Measurements from ENCODE around the gene MAP3K9.

The MAP3K9 gene

GRCh38 chr14:70858641-70859040, 49.3 kb upstream of the MAP3K9 start (continued):
- no peak for TF ChIP-seq PPARA (CRISPR knock-in tag; IDR thresholded peaks at IDR 0.05; ENCODE audit: borderline replicate concordance)

GRCh38 chr14:70857496-70857890, 48.2 kb upstream of the MAP3K9 start:
- ATAC-seq: no peak
- TF ChIP-seq ZC3H10 (CRISPR knock-in tag; IDR thresholded peaks at IDR 0.05): no peak
- TF ChIP-seq CSRNP3 (CRISPR knock-in tag; IDR thresholded peaks at IDR 0.05): no peak
- TF ChIP-seq ESRRG (CRISPR knock-in tag; IDR thresholded peaks at IDR 0.05): no peak
- no peak for TF ChIP-seq GLIS3 (CRISPR knock-in tag; IDR thresholded peaks at IDR 0.05)
- TF ChIP-seq ZNF565 (CRISPR knock-in tag; conservative IDR thresholded peaks at IDR 0.05; ENCODE audit: low read depth): no peak
- no peak for TF ChIP-seq RARB (CRISPR knock-in tag; IDR thresholded peaks at IDR 0.05)
- no peak for TF ChIP-seq TOX (CRISPR knock-in tag; IDR thresholded peaks at IDR 0.05; ENCODE audit: borderline replicate concordance)
- TF ChIP-seq ZFP3 (CRISPR knock-in tag; IDR thresholded peaks at IDR 0.05): no peak
- TF ChIP-seq ISL1 (CRISPR knock-in tag; IDR thresholded peaks at IDR 0.05): no peak
- TF ChIP-seq, protein P1, sequence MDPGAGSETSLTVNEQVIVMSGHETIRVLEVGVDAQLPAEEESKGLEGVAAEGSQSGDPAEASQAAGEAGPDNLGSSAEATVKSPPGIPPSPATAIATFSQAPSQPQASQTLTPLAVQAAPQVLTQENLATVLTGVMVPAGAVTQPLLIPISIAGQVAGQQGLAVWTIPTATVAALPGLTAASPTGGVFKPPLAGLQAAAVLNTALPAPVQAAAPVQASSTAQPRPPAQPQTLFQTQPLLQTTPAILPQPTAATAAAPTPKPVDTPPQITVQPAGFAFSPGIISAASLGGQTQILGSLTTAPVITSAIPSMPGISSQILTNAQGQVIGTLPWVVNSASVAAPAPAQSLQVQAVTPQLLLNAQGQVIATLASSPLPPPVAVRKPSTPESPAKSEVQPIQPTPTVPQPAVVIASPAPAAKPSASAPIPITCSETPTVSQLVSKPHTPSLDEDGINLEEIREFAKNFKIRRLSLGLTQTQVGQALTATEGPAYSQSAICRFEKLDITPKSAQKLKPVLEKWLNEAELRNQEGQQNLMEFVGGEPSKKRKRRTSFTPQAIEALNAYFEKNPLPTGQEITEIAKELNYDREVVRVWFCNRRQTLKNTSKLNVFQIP (CRISPR knock-in tag; IDR thresholded peaks at IDR 0.05; ENCODE audit: borderline replicate concordance, low read depth): no peak
- no peak for TF ChIP-seq PPARA (CRISPR knock-in tag; IDR thresholded peaks at IDR 0.05; ENCODE audit: borderline replicate concordance)
- TF ChIP-seq, protein P2, sequence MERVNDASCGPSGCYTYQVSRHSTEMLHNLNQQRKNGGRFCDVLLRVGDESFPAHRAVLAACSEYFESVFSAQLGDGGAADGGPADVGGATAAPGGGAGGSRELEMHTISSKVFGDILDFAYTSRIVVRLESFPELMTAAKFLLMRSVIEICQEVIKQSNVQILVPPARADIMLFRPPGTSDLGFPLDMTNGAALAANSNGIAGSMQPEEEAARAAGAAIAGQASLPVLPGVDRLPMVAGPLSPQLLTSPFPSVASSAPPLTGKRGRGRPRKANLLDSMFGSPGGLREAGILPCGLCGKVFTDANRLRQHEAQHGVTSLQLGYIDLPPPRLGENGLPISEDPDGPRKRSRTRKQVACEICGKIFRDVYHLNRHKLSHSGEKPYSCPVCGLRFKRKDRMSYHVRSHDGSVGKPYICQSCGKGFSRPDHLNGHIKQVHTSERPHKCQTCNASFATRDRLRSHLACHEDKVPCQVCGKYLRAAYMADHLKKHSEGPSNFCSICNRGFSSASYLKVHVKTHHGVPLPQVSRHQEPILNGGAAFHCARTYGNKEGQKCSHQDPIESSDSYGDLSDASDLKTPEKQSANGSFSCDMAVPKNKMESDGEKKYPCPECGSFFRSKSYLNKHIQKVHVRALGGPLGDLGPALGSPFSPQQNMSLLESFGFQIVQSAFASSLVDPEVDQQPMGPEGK (CRISPR knock-in tag; IDR thresholded peaks at IDR 0.05; ENCODE audit: borderline replicate concordance): no peak
- no peak for TF ChIP-seq TCF4 (CRISPR knock-in tag; IDR thresholded peaks at IDR 0.05; ENCODE audit: borderline replicate concordance)
- TF ChIP-seq ZNF70 (CRISPR knock-in tag; IDR thresholded peaks at IDR 0.05): no peak
- no peak for TF ChIP-seq TSHZ2 (CRISPR knock-in tag; IDR thresholded peaks at IDR 0.05)
- no peak for TF ChIP-seq SNAI2 (CRISPR knock-in tag; IDR thresholded peaks at IDR 0.05)
- no peak for TF ChIP-seq ZNF8 (CRISPR knock-in tag; IDR thresholded peaks at IDR 0.05)
- no peak for TF ChIP-seq CSDC2 (CRISPR knock-in tag; IDR thresholded peaks at IDR 0.05)
- TF ChIP-seq BACH2 (CRISPR knock-in tag; IDR thresholded peaks at IDR 0.05; ENCODE audit: borderline replicate concordance): no peak
- no peak for TF ChIP-seq ARNTL (CRISPR knock-in tag; IDR thresholded peaks at IDR 0.05; ENCODE audit: borderline replicate concordance, low read depth)

DNA sequence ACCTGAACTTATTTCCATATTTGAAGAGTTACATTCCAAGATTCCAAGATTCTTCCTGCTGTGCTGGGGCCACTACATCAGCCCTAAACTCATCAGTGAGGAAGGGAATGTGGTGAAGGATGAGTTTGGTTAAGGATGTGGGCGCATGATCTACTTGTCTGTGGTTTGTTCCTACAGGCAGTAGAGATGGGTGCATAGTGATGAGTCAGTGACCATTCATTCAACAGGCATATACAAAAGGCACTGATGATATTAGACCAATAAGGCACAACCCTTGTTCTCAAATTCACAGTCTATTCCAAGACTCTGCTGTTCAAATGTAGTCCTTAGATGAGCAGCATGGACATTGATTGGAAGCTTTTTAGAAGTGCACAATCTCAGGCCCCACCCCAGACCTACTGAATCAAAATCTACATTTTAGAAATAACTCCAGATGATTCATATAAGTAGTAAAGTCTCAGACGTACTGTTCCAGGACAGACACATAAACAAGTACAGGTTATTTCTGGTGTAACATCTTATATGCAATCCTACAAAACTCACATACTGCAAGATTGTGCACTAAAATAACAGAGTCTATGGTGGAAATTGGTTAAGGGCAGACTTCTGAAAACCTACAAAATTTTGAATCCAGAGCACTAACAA, 47.7 kb upstream of the MAP3K9 start:
- peak; percentile 74 for ATAC-seq
- TF ChIP-seq TCF4 (CRISPR knock-in tag; IDR thresholded peaks at IDR 0.05; ENCODE audit: borderline replicate concordance) (no peak), ZNF565 (CRISPR knock-in tag; conservative IDR thresholded peaks at IDR 0.05; ENCODE audit: low read depth) (no peak), ZC3H10 (CRISPR knock-in tag; IDR thresholded peaks at IDR 0.05) (no peak), SNAI2 (CRISPR knock-in tag; IDR thresholded peaks at IDR 0.05) (no peak), OSR1 (CRISPR knock-in tag; IDR thresholded peaks at IDR 0.05) (no peak), RARB (CRISPR knock-in tag; IDR thresholded peaks at IDR 0.05) (no peak), CSRNP3 (CRISPR knock-in tag; IDR thresholded peaks at IDR 0.05) (no peak), CREB5 (CRISPR knock-in tag; IDR thresholded peaks at IDR 0.05; ENCODE audit: low read depth) (no peak), ISL1 (CRISPR knock-in tag; IDR thresholded peaks at IDR 0.05) (no peak), ZFP30 (CRISPR knock-in tag; IDR thresholded peaks at IDR 0.05) (no peak), CSDC2 (CRISPR knock-in tag; IDR thresholded peaks at IDR 0.05) (no peak), ESRRG (CRISPR knock-in tag; IDR thresholded peaks at IDR 0.05) (no peak), TOX (CRISPR knock-in tag; IDR thresholded peaks at IDR 0.05; ENCODE audit: borderline replicate concordance) (no peak), TSHZ2 (CRISPR knock-in tag; IDR thresholded peaks at IDR 0.05) (no peak), ZNF8 (CRISPR knock-in tag; IDR thresholded peaks at IDR 0.05) (no peak)
